B cell (primary cell): ENCODE measurements around the gene SULT2B1.

ENCODE experiments used
- EZH2 ChIP-seq: IDR thresholded peaks from 2 replicates; pipeline ENCODE4 v1.6.1; 2012; ENCODE audit warnings: borderline replicate concordance, low read depth, mild to moderate bottlenecking, moderate library complexity, low read length; ENCODE audit not compliant: insufficient read depth, poor library complexity, severe bottlenecking
- TF ChIP-seq, protein P1 (sequence below): fragments of 200-600 bp; IDR thresholded peaks from one replicate; pipeline ENCODE4 v1.8.0; 2022; ENCODE audit warnings: antibody characterized with exemption, mild to moderate bottlenecking

DNA sequence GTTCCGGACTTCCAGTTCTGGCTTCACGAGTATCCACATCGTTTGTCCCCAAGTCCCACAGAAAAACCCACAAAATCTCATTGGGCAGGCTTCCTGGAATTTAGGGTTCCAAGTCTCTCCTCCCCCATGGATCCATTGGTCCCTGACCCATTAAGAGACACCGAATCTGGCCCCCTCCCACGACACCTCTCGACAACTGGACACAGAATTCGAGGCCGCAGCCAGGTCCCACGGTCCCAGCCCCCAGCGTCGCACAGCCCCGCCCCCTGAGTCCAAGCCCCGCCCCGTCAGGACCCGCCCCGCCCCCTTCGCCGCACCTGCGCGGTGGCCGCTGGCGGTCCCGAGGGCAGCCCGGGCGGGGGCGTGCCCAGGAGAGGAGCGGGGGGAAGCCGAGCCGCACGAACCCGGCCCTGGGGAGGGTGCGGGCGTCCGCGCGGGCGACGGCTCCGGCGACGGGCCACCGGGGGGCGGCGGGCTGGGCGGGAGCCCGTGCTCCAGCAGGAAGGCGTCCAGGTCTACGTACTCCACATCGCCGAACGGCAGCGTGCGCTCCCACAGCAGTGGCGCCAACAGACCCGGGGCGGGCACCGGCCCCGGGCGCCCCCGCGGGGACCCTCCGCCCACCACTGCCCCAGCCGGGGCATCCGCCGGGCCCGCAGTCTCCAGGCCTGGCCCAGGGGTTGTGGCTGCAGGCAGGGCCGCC lies 83.4 kb downstream of the SULT2B1 start:
- TF ChIP-seq, protein P1, sequence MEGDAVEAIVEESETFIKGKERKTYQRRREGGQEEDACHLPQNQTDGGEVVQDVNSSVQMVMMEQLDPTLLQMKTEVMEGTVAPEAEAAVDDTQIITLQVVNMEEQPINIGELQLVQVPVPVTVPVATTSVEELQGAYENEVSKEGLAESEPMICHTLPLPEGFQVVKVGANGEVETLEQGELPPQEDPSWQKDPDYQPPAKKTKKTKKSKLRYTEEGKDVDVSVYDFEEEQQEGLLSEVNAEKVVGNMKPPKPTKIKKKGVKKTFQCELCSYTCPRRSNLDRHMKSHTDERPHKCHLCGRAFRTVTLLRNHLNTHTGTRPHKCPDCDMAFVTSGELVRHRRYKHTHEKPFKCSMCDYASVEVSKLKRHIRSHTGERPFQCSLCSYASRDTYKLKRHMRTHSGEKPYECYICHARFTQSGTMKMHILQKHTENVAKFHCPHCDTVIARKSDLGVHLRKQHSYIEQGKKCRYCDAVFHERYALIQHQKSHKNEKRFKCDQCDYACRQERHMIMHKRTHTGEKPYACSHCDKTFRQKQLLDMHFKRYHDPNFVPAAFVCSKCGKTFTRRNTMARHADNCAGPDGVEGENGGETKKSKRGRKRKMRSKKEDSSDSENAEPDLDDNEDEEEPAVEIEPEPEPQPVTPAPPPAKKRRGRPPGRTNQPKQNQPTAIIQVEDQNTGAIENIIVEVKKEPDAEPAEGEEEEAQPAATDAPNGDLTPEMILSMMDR = no peak
- TF ChIP-seq EZH2 = no peak
